GM18498 (cell line): ENCODE data around the gene CHAT.

Experiments
- ATAC-seq: cut with Tn5 transposase; IDR thresholded peaks from one replicate; pipeline ENCODE4 v1.9.1; 2021; ENCODE audit warnings: mild to moderate bottlenecking, moderate library complexity; ENCODE audit not compliant: unreplicated experiment

CHAT gene

GRCh38 chr10:49651039-49651835, 37.4 kb downstream of the CHAT start:
- no peak for ATAC-seq

- ATAC-seq = no peak
Observed at GRCh38 chr10:49651917-49652316, 38.1 kb downstream of the CHAT start.

- no peak for ATAC-seq
Observed at GRCh38 chr10:49652421-49653272, 38.8 kb downstream of the CHAT start.

- no peak for ATAC-seq
Observed at GRCh38 chr10:49653273-49653929, 39.6 kb downstream of the CHAT start.

GRCh38 chr10:49654036-49654693, 40.3 kb downstream of the CHAT start:
- no peak for ATAC-seq

- no peak for ATAC-seq
Observed at GRCh38 chr10:49655099-49655498, 41.3 kb downstream of the CHAT start.

GRCh38 chr10:49656845-49657493, 43.1 kb downstream of the CHAT start:
- no peak for ATAC-seq

- no peak for ATAC-seq
Observed at GRCh38 chr10:49657606-49658005, 43.8 kb downstream of the CHAT start.

- no peak for ATAC-seq
Observed at GRCh38 chr10:49661140-49661856, 47.5 kb downstream of the CHAT start.

GRCh38 chr10:49662169-49662830, 48.5 kb downstream of the CHAT start:
- no peak for ATAC-seq

GRCh38 chr10:49663596-49663995, 49.8 kb downstream of the CHAT start:
- ATAC-seq = no peak

GRCh38 chr10:49664006-49664841, 50.4 kb downstream of the CHAT start:
- no peak for ATAC-seq

GRCh38 chr10:49664842-49665355, 51.1 kb downstream of the CHAT start:
- no peak for ATAC-seq

GRCh38 chr10:49666054-49666615, 52.3 kb downstream of the CHAT start:
- no peak for ATAC-seq

GRCh38 chr10:49666685-49667084, 52.8 kb downstream of the CHAT start:
- no peak for ATAC-seq

GRCh38 chr10:49667991-49668390, 54.2 kb downstream of the CHAT start:
- no peak for ATAC-seq

GRCh38 chr10:49668684-49669083, 54.8 kb downstream of the CHAT start:
- ATAC-seq = no peak
